Measurements from ENCODE around the gene KRTAP10-2. TPM values are rescaled to one million over a fixed set of nuclear protein-coding genes. Genes with fewer than 3 reads are reported as not detected.

KRTAP10-2 gene
- total RNA-seq, 1 experiment from 2014 or later, result not detected

DNA sequence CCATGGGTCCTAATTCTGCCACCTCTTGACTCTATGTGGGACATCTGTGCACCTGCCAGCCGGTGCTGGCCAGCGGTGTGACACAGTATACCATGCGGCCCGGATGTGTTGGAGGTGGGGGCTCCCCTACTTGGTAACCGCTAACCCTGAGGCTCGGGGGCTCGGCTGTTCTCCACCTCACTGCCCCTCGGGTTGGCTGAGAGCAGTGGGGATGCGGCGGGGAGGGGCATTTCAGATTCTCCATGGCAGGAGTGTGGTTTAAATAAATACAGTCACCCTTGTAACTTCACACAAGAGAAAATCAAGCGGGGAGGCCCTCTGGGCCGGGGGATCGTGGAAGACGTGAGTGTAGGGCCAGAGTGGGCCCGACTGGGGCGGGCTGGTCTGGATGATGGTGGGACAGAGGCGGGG, 22.3 kb downstream of the KRTAP10-2 start:
- no peaks in the 10 kb centered on the region for H3K79me2 ChIP-seq (ENCODE audit: insufficient read depth, low read length)
- no peak overlapping the region for H3K27ac Mint-ChIP-seq
- no peak overlapping the region for H3T11ph ChIP-seq (ENCODE audit: low read length)
- H3K23me2 ChIP-seq (ENCODE audit: insufficient read length, low read depth, low read length, poor library complexity, severe bottlenecking), result no peaks in the 10 kb centered on the region
- TF ChIP-seq, protein P1, sequence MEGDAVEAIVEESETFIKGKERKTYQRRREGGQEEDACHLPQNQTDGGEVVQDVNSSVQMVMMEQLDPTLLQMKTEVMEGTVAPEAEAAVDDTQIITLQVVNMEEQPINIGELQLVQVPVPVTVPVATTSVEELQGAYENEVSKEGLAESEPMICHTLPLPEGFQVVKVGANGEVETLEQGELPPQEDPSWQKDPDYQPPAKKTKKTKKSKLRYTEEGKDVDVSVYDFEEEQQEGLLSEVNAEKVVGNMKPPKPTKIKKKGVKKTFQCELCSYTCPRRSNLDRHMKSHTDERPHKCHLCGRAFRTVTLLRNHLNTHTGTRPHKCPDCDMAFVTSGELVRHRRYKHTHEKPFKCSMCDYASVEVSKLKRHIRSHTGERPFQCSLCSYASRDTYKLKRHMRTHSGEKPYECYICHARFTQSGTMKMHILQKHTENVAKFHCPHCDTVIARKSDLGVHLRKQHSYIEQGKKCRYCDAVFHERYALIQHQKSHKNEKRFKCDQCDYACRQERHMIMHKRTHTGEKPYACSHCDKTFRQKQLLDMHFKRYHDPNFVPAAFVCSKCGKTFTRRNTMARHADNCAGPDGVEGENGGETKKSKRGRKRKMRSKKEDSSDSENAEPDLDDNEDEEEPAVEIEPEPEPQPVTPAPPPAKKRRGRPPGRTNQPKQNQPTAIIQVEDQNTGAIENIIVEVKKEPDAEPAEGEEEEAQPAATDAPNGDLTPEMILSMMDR (conservative IDR thresholded peaks at IDR 0.05), result no peak
- peak; percentile 18 for DNase-seq
- no peaks in the 10 kb centered on the region; a peak in 1 of 7 replicates for H3K36me3 Mint-ChIP-seq (ENCODE audit: insufficient read depth in 1 of 3, low read depth in 3 of 3)
- no peak overlapping the region for H3K9ac ChIP-seq (ENCODE audit: extremely low read depth, insufficient read length, low read length)
- no peak overlapping the region for H2BK12ac ChIP-seq (ENCODE audit: insufficient read length, low read depth, low read length)
- no peaks in the 10 kb centered on the region for H3K9me3 Mint-ChIP-seq
- no peak overlapping the region for H3K27ac ChIP-seq (ENCODE audit: insufficient read length, low read depth, low read length)
- no peak overlapping the region for H3K18ac ChIP-seq (ENCODE audit: insufficient read length, low read depth, low read length)
- no peak overlapping the region for H4K8ac ChIP-seq (replicated peaks; ENCODE audit: insufficient read length, low read depth, low read length)
- no peaks in the 10 kb centered on the region; the same call in 1 of the 2 replicates for H3K4me1 ChIP-seq (ENCODE audit: insufficient read depth, low read length)
- no peak overlapping the region for H3K4ac ChIP-seq (ENCODE audit: low read depth, low read length)
- H2BK20ac ChIP-seq (ENCODE audit: low read depth, low read length, poor library complexity, severe bottlenecking), result no peak overlapping the region
- no peak overlapping the region for H3K14ac ChIP-seq (ENCODE audit: insufficient read depth, low read length)
- H3K56ac ChIP-seq (ENCODE audit: insufficient read length, low read depth, low read length), result no peak overlapping the region
- no peaks in the 10 kb centered on the region for H3K27me3 ChIP-seq (ENCODE audit: insufficient read depth, low read length)
- H3K9me3 ChIP-seq (ENCODE audit: control insufficient read depth, low read depth, low read length), result no peaks in the 10 kb centered on the region
- no peak overlapping the region for H4K5ac ChIP-seq (ENCODE audit: insufficient read length, low read depth, low read length)
- no peak overlapping the region for H2BK5ac ChIP-seq (ENCODE audit: insufficient read length, low read length)
- H2AFZ ChIP-seq (ENCODE audit: low read length), result no peak overlapping the region
- no peaks in the 10 kb centered on the region for H3K79me1 ChIP-seq (ENCODE audit: insufficient read depth, low read depth, low read length, poor library complexity, severe bottlenecking)
- no peak overlapping the region for H3K4me2 ChIP-seq (ENCODE audit: insufficient read depth, insufficient read length, low read length)
- H3K4me1 Mint-ChIP-seq, result peaks cover 2 to 8% of the 10 kb centered on the region in 2 experiments; a peak in 3 of 4 replicates
- no peak overlapping the region for H4K91ac ChIP-seq (ENCODE audit: insufficient read length, low read depth, low read length)
- no peak overlapping the region for H2AK5ac ChIP-seq (ENCODE audit: insufficient read length, low read length)
- H3K4me3 Mint-ChIP-seq, result no peak overlapping the region
- no peak overlapping the region for H2BK120ac ChIP-seq (ENCODE audit: low read depth, low read length, poor library complexity, severe bottlenecking)
- no CpG with 5 or more reads among the region's 17 CpGs for WGBS (ENCODE audit: extremely low coverage, insufficient read length, low lambda C conversion rate)
- H4K20me1 ChIP-seq (ENCODE audit: control insufficient read depth, insufficient read depth, insufficient read length), result no peaks in the 10 kb centered on the region
- H3K23ac ChIP-seq (ENCODE audit: insufficient read length, low read depth, low read length), result no peak overlapping the region
- peaks cover 7% of the 10 kb centered on the region for H3K27me3 Mint-ChIP-seq (ENCODE audit: low read depth)
- no peak overlapping the region for H2BK15ac ChIP-seq (ENCODE audit: low read depth, low read length)
